Measurements from ENCODE around the gene COPG1. TPM values are rescaled to one million over a fixed set of nuclear protein-coding genes. Genes with fewer than 3 reads are reported as not detected.

The COPG1 gene
- total and polyA plus RNA-seq, 10 of the 15 experiments (the other 5 are each of a cell fraction or from before 2014, with no cell fraction given): 54.8 to 143 (median 91.2) TPM

DNA sequence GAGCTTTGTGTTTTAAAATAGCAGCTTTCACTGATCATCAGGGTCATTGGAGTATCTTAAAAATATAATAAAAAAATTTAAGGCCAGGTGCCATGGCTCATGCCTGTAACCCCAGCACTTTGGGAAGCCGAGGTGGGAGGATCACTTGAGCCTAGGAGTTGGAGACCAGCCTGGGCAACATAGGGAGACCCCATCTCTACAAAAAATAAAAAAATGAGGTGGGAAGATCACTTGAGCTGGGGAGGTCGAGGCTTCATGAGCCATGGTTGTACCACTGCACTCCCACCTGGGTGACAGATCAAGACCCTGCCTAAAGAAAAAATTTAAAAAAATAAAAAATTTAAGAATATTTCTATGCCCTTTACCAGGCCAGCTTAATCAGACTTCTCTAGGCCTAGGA, 30.8 kb downstream of the COPG1 start:
- peak overlapping the region; percentile 85; the same call in 1 of the 2 replicates for H3K9ac ChIP-seq (ENCODE audit: control insufficient read depth, insufficient read depth, low read length)
- H3K36me3 ChIP-seq (ENCODE audit: control insufficient read depth in 2 of 2, insufficient read depth in 2 of 2, low read length in 1 of 2): peaks cover 6 to 18% of the 10 kb centered on the region in 2 experiments
- ChIA-PET POLR2A (interaction anchor here (0.6 to 3.7 kb wide), 10 partner anchors 22 to 162 kb away, joined by 3 to 27 read pairs (median 4); partner anchors contain the start of genes CNBP and COPG1), CTCF (interaction anchor here (0.8 to 2.1 kb wide), 4 partner anchors 18 to 36 kb away, joined by 3 to 13 read pairs (median 6); a partner anchor contains a TSS), SMC1A (ENCODE audit: uncharacterized antibody, unreplicated experiment) (interaction anchor here (1.5 to 6.0 kb wide), 3 partner anchors 31 to 34 kb away, joined by 4 to 75 read pairs (median 8); partner anchors contain the start of gene COPG1), RAD21 (ENCODE audit: unreplicated experiment) (interaction anchor here (1.1 to 3.1 kb wide), 4 partner anchors 30 to 310 kb away, joined by 4 to 22 read pairs (median 6); a partner anchor contains a TSS)
- in situ Hi-C loops (cut with MboI) (no loop called here), intact Hi-C loops (cut with micrococcal nuclease; ENCODE audit: unreplicated experiment) (no loop called here)
- peaks cover 2% of the 10 kb centered on the region; the same call in 1 of the 2 replicates for H4K20me1 ChIP-seq (ENCODE audit: control insufficient read depth, insufficient read depth)
- H3K27me3 ChIP-seq (replicated peaks in 1 of 2; ENCODE audit: control insufficient read depth in 2 of 2, insufficient read depth in 2 of 2, low read length in 1 of 2): no peaks in the 10 kb centered on the region
- H3K9me3 ChIP-seq (replicated peaks; ENCODE audit: control insufficient read depth, insufficient read depth, low read length): no peaks in the 10 kb centered on the region
- DNase-seq (ENCODE audit: low read depth, low spot score) (no peak), ATAC-seq (no peak), FAIRE-seq (no peak)
- peak overlapping the region; percentile 99 for H3K4me2 ChIP-seq (ENCODE audit: control insufficient read depth, insufficient read depth)
- TF ChIP-seq JUND (IDR thresholded peaks at IDR 0.05; ENCODE audit: low read depth, low read length) (no peak), ZBED1 (IDR thresholded peaks at IDR 0.05; ENCODE audit: borderline replicate concordance) (no peak), RCOR1 (conservative IDR thresholded peaks at IDR 0.05; ENCODE audit: low read depth, low read length) (no peak), NFXL1 (IDR thresholded peaks at IDR 0.05; ENCODE audit: borderline replicate concordance) (no peak), PAX5 (IDR thresholded peaks at IDR 0.05; ENCODE audit: borderline replicate concordance, low read depth, low read length) (no peak), NFYB (IDR thresholded peaks at IDR 0.05; ENCODE audit: insufficient read depth, low read depth, low read length) (no peak), IKZF1 (conservative IDR thresholded peaks at IDR 0.05) (no peak), POLR2AphosphoS2 (IDR thresholded peaks at IDR 0.05; ENCODE audit: low read depth, low read length) (no peak), NR2C2 (IDR thresholded peaks at IDR 0.05; ENCODE audit: borderline replicate concordance, control insufficient read depth, insufficient read length, low read depth) (no peak)
- TF ChIP-seq, protein P1, sequence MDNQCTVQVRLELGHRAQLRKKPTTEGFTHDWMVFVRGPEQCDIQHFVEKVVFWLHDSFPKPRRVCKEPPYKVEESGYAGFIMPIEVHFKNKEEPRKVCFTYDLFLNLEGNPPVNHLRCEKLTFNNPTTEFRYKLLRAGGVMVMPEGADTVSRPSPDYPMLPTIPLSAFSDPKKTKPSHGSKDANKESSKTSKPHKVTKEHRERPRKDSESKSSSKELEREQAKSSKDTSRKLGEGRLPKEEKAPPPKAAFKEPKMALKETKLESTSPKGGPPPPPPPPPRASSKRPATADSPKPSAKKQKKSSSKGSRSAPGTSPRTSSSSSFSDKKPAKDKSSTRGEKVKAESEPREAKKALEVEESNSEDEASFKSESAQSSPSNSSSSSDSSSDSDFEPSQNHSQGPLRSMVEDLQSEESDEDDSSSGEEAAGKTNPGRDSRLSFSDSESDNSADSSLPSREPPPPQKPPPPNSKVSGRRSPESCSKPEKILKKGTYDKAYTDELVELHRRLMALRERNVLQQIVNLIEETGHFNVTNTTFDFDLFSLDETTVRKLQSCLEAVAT (IDR thresholded peaks at IDR 0.05): no peak
- TF ChIP-seq, protein P2, sequence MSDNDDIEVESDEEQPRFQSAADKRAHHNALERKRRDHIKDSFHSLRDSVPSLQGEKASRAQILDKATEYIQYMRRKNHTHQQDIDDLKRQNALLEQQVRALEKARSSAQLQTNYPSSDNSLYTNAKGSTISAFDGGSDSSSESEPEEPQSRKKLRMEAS (IDR thresholded peaks at IDR 0.05; ENCODE audit: low read depth, low read length): no peak
- TF ChIP-seq, protein P3, sequence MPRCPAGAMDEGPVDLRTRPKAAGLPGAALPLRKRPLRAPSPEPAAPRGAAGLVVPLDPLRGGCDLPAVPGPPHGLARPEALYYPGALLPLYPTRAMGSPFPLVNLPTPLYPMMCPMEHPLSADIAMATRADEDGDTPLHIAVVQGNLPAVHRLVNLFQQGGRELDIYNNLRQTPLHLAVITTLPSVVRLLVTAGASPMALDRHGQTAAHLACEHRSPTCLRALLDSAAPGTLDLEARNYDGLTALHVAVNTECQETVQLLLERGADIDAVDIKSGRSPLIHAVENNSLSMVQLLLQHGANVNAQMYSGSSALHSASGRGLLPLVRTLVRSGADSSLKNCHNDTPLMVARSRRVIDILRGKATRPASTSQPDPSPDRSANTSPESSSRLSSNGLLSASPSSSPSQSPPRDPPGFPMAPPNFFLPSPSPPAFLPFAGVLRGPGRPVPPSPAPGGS (IDR thresholded peaks at IDR 0.05; ENCODE audit: borderline replicate concordance, insufficient read depth, low read depth, low read length, poor library complexity, severe bottlenecking): no peak
- peak overlapping the region; percentile 76; the same call in 1 of the 2 replicates for H3K4me3 ChIP-seq
- 87% methylated on average over 2 of the region's 2 CpGs for WGBS (ENCODE audit: insufficient coverage, insufficient replicate concordance, low lambda C conversion rate, missing lambda C conversion rate)
- no peak overlapping the region for H3K27ac ChIP-seq (ENCODE audit: control insufficient read depth, insufficient read depth)
- H3K79me2 ChIP-seq (ENCODE audit: control insufficient read depth, insufficient read depth, low read length): peaks cover 6% of the 10 kb centered on the region
- peaks cover 60% of the 10 kb centered on the region for H3K4me1 ChIP-seq (ENCODE audit: control insufficient read depth, insufficient read depth, low read length)
- H2AFZ ChIP-seq (ENCODE audit: control insufficient read depth, low read depth, low read length): no peak overlapping the region
- BruUV-seq (replicated peaks): no TSS peak
